Loucy (cell line): ENCODE results near the gene BST2.

Source experiments
- EZH2phosphoT487 ChIP-seq: fragments of 200-600 bp; IDR thresholded peaks from 2 replicates; pipeline ENCODE4 v1.6.1; 2018; ENCODE audit warnings: antibody characterized with exemption, mild to moderate bottlenecking, moderate library complexity, borderline replicate concordance
- TF ChIP-seq, protein P1 (sequence below): fragments of 200-600 bp; sonication (generic); conservative IDR thresholded peaks from 2 replicates; pipeline ENCODE4 v1.5.1; 2014; ENCODE audit warnings: mild to moderate bottlenecking, antibody characterized with exemption, low read length

DNA sequence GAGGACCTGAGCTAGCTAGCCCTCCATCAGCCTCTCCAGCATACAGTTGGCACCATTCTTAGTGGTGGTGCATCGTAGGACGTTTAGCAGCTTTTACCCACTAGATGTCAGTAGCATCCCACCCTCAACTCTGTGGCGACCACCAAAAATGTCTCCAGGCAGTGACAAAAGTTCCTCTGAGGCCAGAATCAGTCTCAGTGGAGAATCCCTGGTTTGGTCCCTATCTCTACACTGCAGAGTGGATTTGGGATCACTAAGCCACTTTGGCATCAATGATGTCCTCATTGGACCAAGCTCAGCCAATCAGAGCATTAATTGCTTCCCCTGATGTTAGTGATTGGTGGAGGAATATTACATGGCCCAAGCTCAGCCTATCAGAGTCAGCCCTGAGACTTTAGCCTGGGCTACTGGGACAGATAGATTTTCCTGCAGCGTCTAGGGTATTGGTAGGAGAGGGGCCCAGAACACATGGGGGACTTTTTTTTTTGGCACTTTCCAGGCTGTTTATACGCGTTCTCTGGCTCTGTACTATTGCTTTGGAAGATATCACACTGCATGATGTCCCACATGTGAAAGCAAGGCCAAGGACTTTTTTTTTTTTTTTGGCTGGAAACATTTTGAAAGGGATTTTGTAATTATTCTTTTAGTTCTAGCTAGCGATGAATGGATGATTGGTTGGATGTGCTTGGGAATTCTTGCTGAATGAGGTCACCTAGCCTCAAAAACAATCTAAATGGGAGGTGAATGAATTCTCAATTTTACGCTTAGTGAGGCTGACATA lies 36.0 kb upstream of the BST2 start:
- TF ChIP-seq, protein P1, sequence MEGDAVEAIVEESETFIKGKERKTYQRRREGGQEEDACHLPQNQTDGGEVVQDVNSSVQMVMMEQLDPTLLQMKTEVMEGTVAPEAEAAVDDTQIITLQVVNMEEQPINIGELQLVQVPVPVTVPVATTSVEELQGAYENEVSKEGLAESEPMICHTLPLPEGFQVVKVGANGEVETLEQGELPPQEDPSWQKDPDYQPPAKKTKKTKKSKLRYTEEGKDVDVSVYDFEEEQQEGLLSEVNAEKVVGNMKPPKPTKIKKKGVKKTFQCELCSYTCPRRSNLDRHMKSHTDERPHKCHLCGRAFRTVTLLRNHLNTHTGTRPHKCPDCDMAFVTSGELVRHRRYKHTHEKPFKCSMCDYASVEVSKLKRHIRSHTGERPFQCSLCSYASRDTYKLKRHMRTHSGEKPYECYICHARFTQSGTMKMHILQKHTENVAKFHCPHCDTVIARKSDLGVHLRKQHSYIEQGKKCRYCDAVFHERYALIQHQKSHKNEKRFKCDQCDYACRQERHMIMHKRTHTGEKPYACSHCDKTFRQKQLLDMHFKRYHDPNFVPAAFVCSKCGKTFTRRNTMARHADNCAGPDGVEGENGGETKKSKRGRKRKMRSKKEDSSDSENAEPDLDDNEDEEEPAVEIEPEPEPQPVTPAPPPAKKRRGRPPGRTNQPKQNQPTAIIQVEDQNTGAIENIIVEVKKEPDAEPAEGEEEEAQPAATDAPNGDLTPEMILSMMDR, result peak; percentile 77
- TF ChIP-seq EZH2phosphoT487, result no peak
